Psoas muscle (tissue), 8 donors: ENCODE results near the gene GPX5. TPM values are rescaled to one million over a fixed set of nuclear protein-coding genes. Genes with fewer than 3 reads are reported as not detected.
"Not testable (repeated sequence)": the region's sequence is repeated elsewhere in the genome, so short reads cannot be mapped to it uniquely, and the experiment has no call there.

Experiments
- ATAC-seq, 4 donors: fragments of 200-7000 bp; cut with Tn5 transposase; one replicate each; pipeline ENCODE4 v1.9.1; 2020; ENCODE audit warnings: moderate library complexity in 3 of 4, mild to moderate bottlenecking in 2 of 4
- DNase-seq, 2 donors: peaks; one replicate each; pipeline ENCODE4 v3.0.0-alpha.2; 2020
- H3K27ac ChIP-seq: fragments of 200-600 bp; one replicate; pipeline ENCODE4 v1.8.0; 2022
- H3K27me3 ChIP-seq, 3 donors: fragments of 200-600 bp in 1 of 3; one replicate each; pipeline versions ENCODE4 v1.6.1 to v1.8.0; 2013 to 2022; ENCODE audit warnings: low read length in 2 of 3, mild to moderate bottlenecking in 2 of 3, moderate library complexity in 1 of 3; ENCODE audit not compliant: insufficient read depth in 3 of 3
- H3K36me3 ChIP-seq, 2 donors: fragments of 200-600 bp in 1 of 2; one replicate each; pipeline versions ENCODE4 v1.6.1 to v1.8.0; 2013 to 2022; ENCODE audit warnings: low read depth in 1 of 2, mild to moderate bottlenecking in 1 of 2, moderate library complexity in 1 of 2; ENCODE audit not compliant: insufficient read depth in 1 of 2
- H3K4me1 ChIP-seq: fragments of 200-600 bp; one replicate; pipeline ENCODE4 v1.8.0; 2022
- H3K4me3 ChIP-seq: fragments of 200-600 bp; one replicate; pipeline ENCODE4 v1.8.0; 2022; ENCODE audit warnings: mild to moderate bottlenecking
- H3K9me3 ChIP-seq: fragments of 200-600 bp; one replicate; pipeline ENCODE4 v1.8.0; 2022
- WGBS, 3 donors: extraction: QIAGEN DNeasy Blood & Tissue Kit; methylation state at CpG; one replicate each; pipeline versions ENCODE4 v1.1.6 to v1.1.7; 2013; 5-methylcytosine and 5-hydroxymethylcytosine counted together
- intact Hi-C, 2 donors: fragments of 100-400 bp; cut with DNase I; formaldehyde crosslinking; loops; one replicate each; pipeline versions ENCODE4 v1.11.0 to v1.14.2; 2022
- polyA plus RNA-seq, 3 donors: library from polyadenylated mRNA; stranded (reverse); fragments of 200-250 nt; gene quantifications; one replicate each; pipeline ENCODE4 v1.2.3, GENCODE V29; 2013
- total RNA-seq, 4 donors: library from RNA; stranded (reverse); fragmentation: NEBNext Ultra II Directional in 2 of 4; extraction: Animal tissue kit (Norgen Biotek cat#: 25700) in 2 of 4; gene quantifications; one replicate each; pipeline versions ENCODE4 v1.2.1 to v1.2.4, GENCODE V29; 2021 to 2023
- TF ChIP-seq, protein P1 (sequence below): fragments of 200-600 bp; IDR thresholded peaks from one replicate; pipeline ENCODE4 v1.8.0; 2022; ENCODE audit warnings: antibody characterized with exemption
- donor health status: healthy with polysubstance abuse.
- donor health status: DM: no; HTN: no; CAD: no; lungs with moderate emphysema.
- donor health status: Bipolar disorder and iron deficiency.
- donor health status: healthy.
- donor health status: DM: yes; HTN: yes; CAD: no.
- donor health status: DM: no; HTN: no; CAD: no.
- donor health status: DM: no; HTN: no; CAD: no.
- donor health status: DM: yes; HTN: yes; CAD: no.

Gene GPX5
- total and polyA plus RNA-seq, 7 donors: not detected

DNA sequence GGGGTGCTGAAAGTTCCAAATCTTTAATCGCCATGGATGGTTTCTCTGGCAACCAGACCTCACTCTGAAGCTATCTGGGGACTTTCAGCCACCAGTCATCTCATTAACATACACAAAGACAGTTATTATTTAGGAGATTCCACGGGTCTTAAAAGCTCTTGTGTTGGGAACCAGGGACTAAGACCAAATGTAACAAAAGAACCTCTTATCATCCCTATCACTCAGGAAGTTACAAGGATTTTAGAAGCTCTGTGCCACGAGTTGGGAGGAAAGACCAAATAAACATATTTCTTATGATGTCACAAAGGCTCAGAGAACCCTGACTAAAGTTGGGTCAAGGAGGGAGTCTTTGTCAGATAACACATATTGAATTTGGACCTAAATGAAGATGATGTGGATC lies 27.8 kb upstream of the GPX5 start:
- TF ChIP-seq, protein P1, sequence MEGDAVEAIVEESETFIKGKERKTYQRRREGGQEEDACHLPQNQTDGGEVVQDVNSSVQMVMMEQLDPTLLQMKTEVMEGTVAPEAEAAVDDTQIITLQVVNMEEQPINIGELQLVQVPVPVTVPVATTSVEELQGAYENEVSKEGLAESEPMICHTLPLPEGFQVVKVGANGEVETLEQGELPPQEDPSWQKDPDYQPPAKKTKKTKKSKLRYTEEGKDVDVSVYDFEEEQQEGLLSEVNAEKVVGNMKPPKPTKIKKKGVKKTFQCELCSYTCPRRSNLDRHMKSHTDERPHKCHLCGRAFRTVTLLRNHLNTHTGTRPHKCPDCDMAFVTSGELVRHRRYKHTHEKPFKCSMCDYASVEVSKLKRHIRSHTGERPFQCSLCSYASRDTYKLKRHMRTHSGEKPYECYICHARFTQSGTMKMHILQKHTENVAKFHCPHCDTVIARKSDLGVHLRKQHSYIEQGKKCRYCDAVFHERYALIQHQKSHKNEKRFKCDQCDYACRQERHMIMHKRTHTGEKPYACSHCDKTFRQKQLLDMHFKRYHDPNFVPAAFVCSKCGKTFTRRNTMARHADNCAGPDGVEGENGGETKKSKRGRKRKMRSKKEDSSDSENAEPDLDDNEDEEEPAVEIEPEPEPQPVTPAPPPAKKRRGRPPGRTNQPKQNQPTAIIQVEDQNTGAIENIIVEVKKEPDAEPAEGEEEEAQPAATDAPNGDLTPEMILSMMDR: no peak
- intact Hi-C loops: no loop called here
- ATAC-seq (no peak), DNase-seq (no peak)
- Histone ChIP-seq H3K27ac (no peak overlapping the region), H3K9me3 (no peaks in the 10 kb centered on the region), H3K4me3 (no peak overlapping the region), H3K36me3 (no peaks in the 10 kb centered on the region), H3K4me1 (no peaks in the 10 kb centered on the region), H3K27me3 (peaks cover 0 to 6% (median 3%) of the 10 kb centered on the region in 3 donors)
- 39 to 44% (median 43%) methylated on average over 3 of the region's 3 CpGs for WGBS, 3 donors

DNA sequence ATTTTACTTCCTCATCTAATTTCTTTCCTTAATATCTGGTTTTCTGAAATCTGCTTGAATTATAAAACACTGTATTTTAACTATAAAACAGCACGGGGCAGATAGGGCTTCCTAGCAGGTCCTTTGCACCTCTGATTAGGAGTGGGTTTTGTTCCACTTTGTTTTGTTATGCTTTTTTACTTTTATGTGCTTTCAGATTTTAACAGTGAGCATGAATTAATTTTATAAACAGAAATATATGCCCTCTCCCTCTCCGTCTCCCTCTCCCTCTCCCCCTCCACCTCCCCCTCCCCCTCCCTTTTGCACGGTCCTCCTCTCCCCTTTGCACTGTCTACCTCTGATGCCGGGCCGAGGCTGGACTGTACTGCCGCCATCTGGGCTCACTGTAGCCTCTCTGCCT lies 24.4 kb upstream of the GPX5 start:
- ATAC-seq (no peak), DNase-seq (no peak)
- 75 to 87% (median 78%) methylated on average over 6 of the region's 6 CpGs for WGBS, 3 donors
- Histone ChIP-seq H3K4me1 (no peaks in the 10 kb centered on the region), H3K27ac (no peak overlapping the region), H3K36me3 (no peaks in the 10 kb centered on the region), H3K9me3 (no peaks in the 10 kb centered on the region), H3K4me3 (no peak overlapping the region), H3K27me3 (peaks cover 2 to 4% (median 3%) of the 10 kb centered on the region in 3 donors)
- intact Hi-C loops: no loop called here
- TF ChIP-seq, protein P1: no peak

DNA sequence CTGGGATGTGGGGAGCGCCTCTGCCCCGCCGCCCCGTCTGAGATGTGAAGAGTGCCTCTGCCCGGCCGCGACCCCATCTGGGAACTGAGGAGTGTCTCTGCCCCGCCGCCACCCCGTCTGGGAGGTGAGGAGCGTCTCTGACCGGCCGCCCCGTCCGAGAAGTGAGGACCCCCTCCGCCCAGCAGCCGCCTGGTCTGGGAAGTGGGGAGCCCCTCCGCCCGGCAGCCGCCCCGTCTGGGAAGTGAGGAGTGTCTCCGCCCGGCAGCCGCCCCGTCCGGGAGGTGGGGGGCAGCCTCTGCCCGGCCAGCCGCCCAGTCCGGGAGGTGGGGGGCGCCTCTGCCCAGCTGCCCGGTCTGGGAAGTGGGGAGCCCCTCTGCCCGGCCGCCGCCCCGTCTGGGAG lies 23.5 kb upstream of the GPX5 start:
- DNase-seq, H3K4me3 ChIP-seq, H3K27ac ChIP-seq, H3K9me3 ChIP-seq, intact Hi-C loops, ATAC-seq, H3K36me3 ChIP-seq, H3K27me3 ChIP-seq, H3K4me1 ChIP-seq: not testable (repeated sequence)
- 87 to 94% (median 93%) methylated on average over 23 to 35 of the region's 35 CpGs for WGBS, 3 donors

DNA sequence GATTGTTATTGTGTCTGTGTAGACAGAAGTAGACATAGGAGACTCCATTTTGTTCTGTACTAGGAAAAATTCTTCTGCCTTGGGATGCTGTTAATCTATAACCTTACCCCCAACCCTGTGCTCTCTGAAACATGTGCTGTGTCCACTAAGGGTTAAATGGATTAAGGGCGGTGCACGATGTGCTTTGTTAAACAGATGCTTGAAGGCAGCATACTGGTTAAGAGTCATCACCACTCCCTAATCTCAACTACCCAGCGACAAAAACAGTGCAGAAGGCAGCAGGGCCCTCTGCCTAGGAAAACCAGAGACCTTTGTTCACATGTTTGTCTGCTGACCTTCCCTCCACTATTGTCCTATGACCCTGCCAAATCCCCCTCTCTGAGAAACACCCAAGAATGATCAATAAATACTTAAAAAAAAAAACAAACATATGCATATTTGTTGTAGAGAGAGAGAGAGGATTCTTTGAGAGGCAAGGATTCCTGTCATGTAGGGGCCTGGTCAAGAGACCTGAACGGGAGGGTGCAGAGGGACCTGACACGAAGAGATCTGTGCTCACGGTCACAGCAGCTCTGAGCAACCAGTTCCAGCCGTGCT lies 22.9 kb upstream of the GPX5 start:
- H3K4me3 ChIP-seq, H3K4me1 ChIP-seq, DNase-seq, H3K36me3 ChIP-seq, H3K27me3 ChIP-seq, H3K9me3 ChIP-seq, ATAC-seq, intact Hi-C loops, H3K27ac ChIP-seq: not testable (repeated sequence)
- WGBS, 3 donors: 61 to 65% (median 63%) methylated on average over 7 of the region's 7 CpGs

GRCh38 chr6:28505733-28506132 lies 19.9 kb upstream of the GPX5 start:
- Histone ChIP-seq H3K4me1 (no peaks in the 10 kb centered on the region), H3K36me3 (no peaks in the 10 kb centered on the region), H3K27me3 (peaks cover 0 to 2% (median 0%) of the 10 kb centered on the region in 3 donors), H3K27ac (no peak overlapping the region), H3K9me3 (no peaks in the 10 kb centered on the region), H3K4me3 (no peak overlapping the region)
- DNase-seq (no peak), ATAC-seq (no peak)
- intact Hi-C loops: no loop called here
- 85 to 93% (median 88%) methylated on average over 1 of the region's 1 CpG for whole genome bisulfite sequencing, 3 donors
- TF ChIP-seq, protein P1: no peak
